Small intestine (tissue), 7 donors: ENCODE measurements around the gene ACAP1. TPM values are rescaled to one million over a fixed set of nuclear protein-coding genes. Genes with fewer than 3 reads are reported as not detected.

Source experiments
- DNase-seq, 2 donors: peaks; one replicate each; pipeline versions ENCODE4 v3.0.0 to v3.0.0-alpha.2; 2013
- FAIRE-seq: peaks from 2 replicates; lab custom pipeline; 2012; peaks lifted over from hg19 to GRCh38; lab: Jason Lieb, UNC
- H3K27ac ChIP-seq, 3 donors: one replicate each; pipeline ENCODE4 v1.5.1; 2013; ENCODE audit warnings: low read length in 2 of 3, mild to moderate bottlenecking in 2 of 3, control low read depth in 1 of 3, inconsistent platforms in 1 of 3, low read depth in 1 of 3, moderate library complexity in 1 of 3
- H3K27me3 ChIP-seq, 3 donors: one replicate each; pipeline ENCODE4 v1.6.1; 2013; ENCODE audit warnings: low read length in 3 of 3, inconsistent platforms in 1 of 3; ENCODE audit not compliant: control insufficient read depth in 3 of 3, insufficient read depth in 3 of 3
- H3K36me3 ChIP-seq, 3 donors: one replicate each; pipeline ENCODE4 v1.6.1; 2013; ENCODE audit warnings: low read length in 3 of 3, inconsistent platforms in 1 of 3, low read depth in 1 of 3, mild to moderate bottlenecking in 1 of 3, moderate library complexity in 1 of 3; ENCODE audit not compliant: control insufficient read depth in 3 of 3, insufficient read depth in 2 of 3
- H3K4me1 ChIP-seq, 3 donors: one replicate each; pipeline ENCODE4 v1.6.1; 2013; ENCODE audit warnings: low read length in 2 of 3, inconsistent platforms in 1 of 3, low read depth in 1 of 3, mild to moderate bottlenecking in 1 of 3, moderate library complexity in 1 of 3; ENCODE audit not compliant: control insufficient read depth in 3 of 3, insufficient read depth in 2 of 3
- H3K4me3 ChIP-seq, 3 donors: one replicate each; pipeline ENCODE4 v1.5.1; 2013; ENCODE audit warnings: low read length in 3 of 3, control low read depth in 1 of 3, inconsistent platforms in 1 of 3, low read depth in 1 of 3, mild to moderate bottlenecking in 1 of 3, moderate library complexity in 1 of 3
- H3K9me3 ChIP-seq, 2 donors: one replicate each; pipeline ENCODE4 v1.6.1; 2013; ENCODE audit warnings: low read depth in 1 of 2, low read length in 1 of 2; ENCODE audit not compliant: control insufficient read depth in 2 of 2, insufficient read depth in 1 of 2
- WGBS, 3 donors: extraction: QIAGEN DNeasy Blood & Tissue Kit; methylation state at CpG; one replicate each; pipeline ENCODE4 v1.1.7; 2013; 5-methylcytosine and 5-hydroxymethylcytosine counted together
- polyA plus RNA-seq, 4 donors: library from polyadenylated mRNA; stranded (reverse) in 3 of 4; unstranded in 1 of 4; fragments of 200-250 nt in 3 of 4; fragments of 120-200 nt in 1 of 4; gene quantifications; one replicate each; pipeline versions ENCODE4 v1.2.1 to v1.2.3, GENCODE V29; 2013
- donor health status: healthy with polysubstance abuse.
- donor health status: control.
- donor health status: control.
- donor health status: Bipolar disorder and iron deficiency.
- donor health status: healthy.

ACAP1 gene
- polyA plus RNA-seq, 4 donors, result 3.8 to 43.5 (median 8.5) TPM

DNA sequence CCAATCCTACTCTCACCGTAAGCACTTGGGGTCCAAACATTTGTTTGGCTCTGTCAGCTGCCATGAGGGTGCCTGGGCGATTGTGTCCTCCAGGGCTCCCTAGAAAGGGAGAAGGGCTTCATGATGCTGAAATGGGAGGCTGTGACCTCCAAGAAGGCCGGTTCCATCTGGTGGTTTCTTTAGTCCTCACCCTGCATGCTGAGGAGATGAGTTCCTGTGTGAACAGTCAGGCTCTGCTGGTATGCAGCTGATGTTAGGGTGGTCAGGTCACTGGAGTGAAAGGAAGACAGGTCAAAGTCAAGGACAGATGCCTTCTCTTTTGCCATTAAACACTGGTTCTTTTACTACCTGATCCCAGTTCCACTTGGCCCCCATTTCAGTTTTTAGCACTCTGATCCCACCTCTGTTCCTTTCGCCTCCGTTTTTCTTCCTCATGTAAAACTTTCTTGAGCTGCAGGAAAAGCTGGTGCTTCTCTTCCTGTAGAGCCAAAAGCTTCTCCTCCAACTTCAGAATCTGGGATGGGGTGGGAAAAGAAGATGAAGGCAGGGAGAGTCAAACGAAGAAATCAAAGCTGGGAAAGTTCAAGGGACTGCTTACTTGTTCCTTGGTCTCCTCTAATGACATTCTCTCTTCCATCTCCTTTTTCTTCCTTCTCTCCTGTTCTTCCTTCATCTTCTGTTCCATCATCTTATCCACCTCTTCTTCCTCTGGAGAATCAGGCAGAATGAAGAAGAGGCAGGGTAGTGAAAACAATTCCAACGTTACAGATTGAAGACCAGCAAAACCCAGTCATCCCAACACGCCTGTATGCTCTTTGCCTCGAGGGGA, 22.2 kb upstream of the ACAP1 start:
- no peak for DNase-seq
- Histone ChIP-seq H3K4me1 (peaks cover 5 to 27% (median 9%) of the 10 kb centered on the region in 3 donors), H3K4me3 (peak overlapping the region; percentile 79 to 99 (median 97)), H3K9me3 (no peaks in the 10 kb centered on the region), H3K27ac (peak overlapping the region in 2 of 3 donors; percentile 85 to 93), H3K27me3 (no peaks in the 10 kb centered on the region), H3K36me3 (peaks cover 7 to 74% (median 26%) of the 10 kb centered on the region in 3 donors)
- no peak for FAIRE-seq
- 36 to 44% (median 44%) methylated on average over 9 of the region's 9 CpGs for WGBS, 3 donors

DNA sequence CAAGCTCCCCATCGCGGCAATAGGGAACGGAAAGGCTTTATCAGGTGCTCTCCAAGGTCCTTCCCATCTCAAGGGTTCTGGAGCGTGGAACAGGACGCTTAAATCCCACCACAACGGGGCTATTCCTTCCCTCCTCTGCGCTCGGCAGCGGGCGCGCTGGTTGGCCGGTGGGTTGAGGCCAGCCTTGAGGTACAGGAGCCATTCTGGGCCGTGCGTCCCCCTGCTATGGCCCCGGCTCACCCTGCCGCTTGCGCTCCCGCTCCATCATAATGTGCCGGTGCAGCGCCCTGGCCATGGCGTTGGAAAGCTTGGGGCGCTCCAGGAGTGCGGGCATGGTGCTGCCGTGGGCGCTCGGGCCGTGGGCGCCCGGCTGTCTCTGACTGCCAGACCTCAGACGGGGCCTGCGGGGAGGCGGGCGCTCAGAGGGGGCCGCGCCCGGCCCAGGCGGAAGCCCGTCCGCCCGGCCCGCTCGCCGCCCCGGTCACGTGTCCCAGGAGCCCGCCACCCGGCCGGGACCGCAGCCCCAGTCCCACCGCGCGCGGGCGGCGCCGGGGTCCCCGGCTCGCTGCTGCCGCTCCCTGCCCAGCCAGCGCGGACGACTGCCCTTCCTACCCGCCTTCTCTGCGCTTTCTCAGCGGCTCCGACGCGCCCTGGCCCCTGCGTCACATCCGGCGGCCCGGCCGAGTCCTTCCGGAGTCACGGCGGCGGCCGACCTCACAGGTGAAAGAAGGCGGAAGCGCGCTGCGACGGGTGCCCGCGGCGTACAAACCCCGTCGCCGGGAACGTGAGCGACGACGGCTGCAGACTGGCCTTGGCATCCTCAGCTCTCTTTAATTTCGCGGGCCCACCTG, 21.4 kb upstream of the ACAP1 start, which contains the start of gene GPS2:
Gene GPS2 (minus strand): TSS at position 642 of the 851 bp plus-strand sequence. CDS start 308 bp downstream, at position 334.
- Histone ChIP-seq H3K27ac (peak within 1 kb of the TSS; percentile 93 to 95 (median 93)), H3K4me3 (peak within 1 kb of the TSS; percentile 79 to 99 (median 97)), H3K36me3 (peaks cover 7 to 70% (median 22%) of the 10 kb centered on the region in 3 donors), H3K27me3 (no peaks in the 10 kb centered on the region), H3K9me3 (no peaks in the 10 kb centered on the region), H3K4me1 (peaks cover 4 to 19% (median 5%) of the 10 kb centered on the region in 3 donors)
- FAIRE-seq (no peak), DNase-seq (peak; percentile 90 to 98)
- 0 to 1% (median 0%) methylated on average over 51 to 95 of the region's 95 CpGs for WGBS, 3 donors

DNA sequence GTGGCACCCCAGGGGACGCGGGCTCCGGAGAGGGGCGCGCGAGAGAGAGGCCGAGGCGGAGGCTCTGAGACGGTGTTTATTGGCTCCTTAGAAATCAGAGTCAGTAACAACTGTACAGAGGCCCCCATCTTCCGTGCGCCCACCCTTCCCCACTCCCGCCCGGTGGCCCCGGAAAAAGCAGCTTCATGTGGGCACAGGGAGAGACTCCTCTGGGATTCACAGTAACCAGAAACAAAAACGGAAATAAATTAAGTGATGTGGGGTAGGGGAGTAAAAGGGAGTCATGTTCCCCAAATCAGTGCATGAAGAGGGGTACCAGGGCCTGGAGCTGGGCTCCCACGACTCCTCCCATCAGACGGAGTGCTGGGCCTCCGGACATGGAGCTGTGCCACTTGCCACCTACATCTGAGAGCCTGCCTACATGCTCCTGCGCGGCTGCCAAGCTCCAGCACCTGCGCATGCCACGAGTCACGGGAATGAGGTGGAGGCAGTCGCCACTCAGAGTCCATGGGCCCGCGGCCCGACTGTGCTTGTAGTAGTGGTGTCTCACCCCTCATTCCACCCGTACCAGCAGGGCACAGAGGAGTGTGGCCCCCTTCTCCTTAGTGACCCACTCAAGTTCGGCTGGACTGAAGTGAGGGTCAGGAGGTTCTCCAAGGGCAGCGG, 20.6 kb upstream of the ACAP1 start:
- no peaks in the 10 kb centered on the region for H3K9me3 ChIP-seq
- WGBS, 3 donors, result 19 to 37% (median 31%) methylated on average over 30 of the region's 30 CpGs
- peak overlapping the region; percentile 79 to 99 (median 97) for H3K4me3 ChIP-seq
- DNase-seq (no peak), FAIRE-seq (no peak)
- H3K27me3 ChIP-seq, result no peaks in the 10 kb centered on the region
- peaks cover 3 to 16% (median 3%) of the 10 kb centered on the region in 3 donors for H3K4me1 ChIP-seq
- H3K27ac ChIP-seq, result peak overlapping the region; percentile 93 to 95 (median 93)
- peaks cover 7 to 74% (median 18%) of the 10 kb centered on the region in 3 donors for H3K36me3 ChIP-seq

DNA sequence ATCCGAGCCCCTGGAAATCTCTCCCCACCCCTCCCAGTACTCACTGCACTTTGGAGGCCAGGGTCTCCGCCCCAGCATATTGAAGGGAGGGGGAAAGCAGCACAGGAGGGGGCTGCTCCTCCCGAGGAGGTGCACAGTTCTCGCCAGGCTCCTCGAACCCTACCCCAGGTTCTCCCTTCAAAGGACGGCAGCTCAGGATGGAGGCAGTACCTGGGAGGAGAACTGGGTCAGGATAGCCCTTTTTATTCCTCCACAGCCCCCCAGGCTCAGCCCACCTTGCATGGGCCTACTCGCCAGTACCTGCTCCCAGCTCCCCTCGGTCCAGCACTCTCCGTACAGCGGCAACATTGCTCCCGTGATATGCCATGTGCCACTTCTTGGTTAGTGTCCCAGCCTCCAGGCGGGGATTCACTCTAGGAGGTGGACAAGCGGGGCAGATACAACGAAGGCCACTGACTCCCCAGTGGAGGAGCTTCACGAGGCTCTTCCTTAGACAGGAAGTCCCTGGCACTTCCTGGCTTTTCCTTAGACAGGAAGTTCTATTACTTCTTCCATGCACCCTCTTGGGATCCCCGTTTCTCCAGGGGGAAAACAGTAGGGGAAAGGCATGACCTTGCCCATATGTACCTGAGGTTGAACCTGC, 19.0 kb upstream of the ACAP1 start:
- peaks cover 7 to 76% (median 14%) of the 10 kb centered on the region in 3 donors for H3K36me3 ChIP-seq
- H3K4me3 ChIP-seq, result no peak overlapping the region
- H3K9me3 ChIP-seq, result no peaks in the 10 kb centered on the region
- no peak overlapping the region for H3K27ac ChIP-seq
- WGBS, 3 donors, result 88 to 89% (median 88%) methylated on average over 16 of the region's 16 CpGs
- H3K27me3 ChIP-seq, result no peaks in the 10 kb centered on the region
- H3K4me1 ChIP-seq, result peaks cover 3 to 16% (median 3%) of the 10 kb centered on the region in 3 donors
- DNase-seq (no peak), FAIRE-seq (no peak)

DNA sequence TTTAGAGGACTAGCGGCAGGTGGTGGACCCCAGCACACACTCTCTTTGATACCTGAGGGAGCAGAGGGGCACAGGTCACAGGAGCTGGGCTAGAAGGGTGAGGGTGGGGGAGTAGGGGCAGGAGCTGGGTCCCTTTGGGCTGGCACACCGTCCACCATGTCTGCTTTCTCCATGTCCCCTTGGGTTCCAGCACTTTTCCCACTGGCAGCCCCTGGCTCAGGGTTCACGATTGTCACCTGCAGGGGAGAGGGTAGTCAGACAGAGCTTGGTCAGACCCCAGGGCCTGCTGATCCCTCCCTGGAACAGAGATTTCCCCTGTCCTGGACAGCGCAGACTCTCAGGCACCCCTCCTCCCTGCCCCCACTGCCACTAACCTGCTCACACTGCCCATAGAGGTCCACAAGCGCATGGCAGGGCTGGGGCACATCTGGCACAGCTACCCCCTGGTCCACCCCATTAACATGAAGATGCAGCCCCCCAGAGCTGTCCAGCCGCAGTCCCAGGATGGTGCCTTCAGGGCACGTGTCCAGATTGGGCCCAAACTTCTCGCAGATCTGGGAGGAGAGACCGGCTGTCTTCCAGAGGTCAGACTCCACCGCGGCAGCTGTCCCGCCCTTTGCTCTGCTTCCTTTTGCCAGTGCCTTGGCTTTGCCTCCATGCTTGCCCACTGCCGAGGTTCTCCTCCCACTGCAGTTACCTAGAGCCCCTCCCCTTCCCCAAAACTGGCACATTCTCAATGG, 18.0 kb upstream of the ACAP1 start:
- FAIRE-seq (no peak), DNase-seq (peak in 1 of 2 donors; percentile 43)
- Histone ChIP-seq H3K27me3 (no peaks in the 10 kb centered on the region), H3K4me3 (no peak overlapping the region), H3K4me1 (peaks cover 3 to 16% (median 3%) of the 10 kb centered on the region in 3 donors), H3K27ac (no peak overlapping the region), H3K9me3 (no peaks in the 10 kb centered on the region), H3K36me3 (peaks cover 8 to 76% (median 10%) of the 10 kb centered on the region in 3 donors)
- WGBS, 3 donors, result 52 to 82% (median 67%) methylated on average over 12 to 13 of the region's 13 CpGs

DNA sequence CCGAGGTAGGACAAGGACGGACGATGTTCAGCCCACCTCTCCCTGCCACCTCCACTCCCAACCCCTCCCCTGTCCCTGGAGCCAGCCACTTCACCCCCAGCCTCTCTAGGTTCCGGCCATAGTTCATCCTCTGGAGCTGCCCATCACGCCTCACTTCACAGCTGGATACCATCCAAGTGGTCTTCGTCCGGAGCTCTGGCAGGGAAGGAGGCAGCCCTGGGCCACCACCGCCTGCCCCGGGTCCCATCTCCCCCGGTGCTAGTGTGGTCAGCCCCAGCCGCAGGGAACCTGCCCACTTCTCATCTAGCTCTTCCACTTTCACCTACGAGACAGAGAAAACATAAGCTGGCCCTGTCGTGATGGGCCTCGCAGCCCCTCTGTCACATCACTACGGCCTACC, 14.9 kb upstream of the ACAP1 start:
- H3K4me3 ChIP-seq, result no peak overlapping the region
- WGBS, 3 donors, result 93 to 96% (median 93%) methylated on average over 15 of the region's 15 CpGs
- no peak for DNase-seq
- H3K4me1 ChIP-seq, result peaks cover 0 to 3% (median 0%) of the 10 kb centered on the region in 3 donors
- peaks cover 7 to 91% (median 10%) of the 10 kb centered on the region in 3 donors for H3K36me3 ChIP-seq
- no peak overlapping the region for H3K27ac ChIP-seq
- H3K9me3 ChIP-seq, result no peaks in the 10 kb centered on the region
- no peaks in the 10 kb centered on the region for H3K27me3 ChIP-seq
- FAIRE-seq, result no peak

DNA sequence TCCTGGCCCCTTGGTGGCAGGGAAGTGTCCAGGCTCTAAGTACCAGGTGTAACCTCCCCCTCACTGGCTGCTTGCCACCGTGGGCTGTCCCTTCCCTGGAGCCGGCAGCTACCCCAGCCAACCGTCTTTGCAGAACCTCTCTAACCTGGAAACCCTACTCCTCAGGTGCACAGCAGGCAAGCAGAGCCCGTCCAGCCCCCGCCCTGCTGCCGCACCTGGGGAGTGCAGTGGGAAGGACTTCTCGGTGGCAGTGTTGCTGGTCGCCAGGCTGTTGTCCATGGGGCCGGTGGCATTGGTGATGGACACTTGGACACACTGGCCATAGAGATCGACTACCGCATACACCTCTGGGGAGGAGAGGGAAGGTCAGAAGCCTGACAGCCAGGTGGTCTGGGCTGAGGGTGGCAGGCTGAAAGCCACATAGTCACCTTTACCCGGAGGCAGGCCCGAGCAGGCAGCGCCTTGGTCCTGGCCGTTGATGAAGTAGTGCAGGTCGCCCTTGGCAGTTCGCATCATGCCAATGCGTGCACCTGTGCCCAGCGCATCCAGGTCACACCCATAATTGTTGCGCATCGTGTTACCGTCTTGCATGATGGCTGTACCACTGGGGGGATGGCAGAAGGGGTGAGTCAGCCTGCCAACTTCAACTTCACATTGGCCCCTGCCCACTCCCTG, 13.7 kb upstream of the ACAP1 start:
- DNase-seq, result no peak
- no peak overlapping the region for H3K4me3 ChIP-seq
- H3K27ac ChIP-seq, result no peak overlapping the region
- peaks cover 0 to 3% (median 0%) of the 10 kb centered on the region in 3 donors for H3K4me1 ChIP-seq
- no peaks in the 10 kb centered on the region for H3K9me3 ChIP-seq
- 91 to 96% (median 93%) methylated on average over 21 to 22 of the region's 22 CpGs for WGBS, 3 donors
- no peak for FAIRE-seq
- peaks cover 5 to 92% (median 8%) of the 10 kb centered on the region in 3 donors for H3K36me3 ChIP-seq
- no peaks in the 10 kb centered on the region for H3K27me3 ChIP-seq
